GM19397 (cell line): ENCODE data around the gene KBTBD2.
"Not testable (repeated sequence)": the region's sequence is repeated elsewhere in the genome, so short reads cannot be mapped to it uniquely, and the experiment has no call there.

Source experiments
- ATAC-seq: cut with Tn5 transposase; IDR thresholded peaks from one replicate; pipeline ENCODE4 v1.9.1; 2021; ENCODE audit warnings: mild to moderate bottlenecking, moderate library complexity; ENCODE audit not compliant: unreplicated experiment

Gene KBTBD2

DNA sequence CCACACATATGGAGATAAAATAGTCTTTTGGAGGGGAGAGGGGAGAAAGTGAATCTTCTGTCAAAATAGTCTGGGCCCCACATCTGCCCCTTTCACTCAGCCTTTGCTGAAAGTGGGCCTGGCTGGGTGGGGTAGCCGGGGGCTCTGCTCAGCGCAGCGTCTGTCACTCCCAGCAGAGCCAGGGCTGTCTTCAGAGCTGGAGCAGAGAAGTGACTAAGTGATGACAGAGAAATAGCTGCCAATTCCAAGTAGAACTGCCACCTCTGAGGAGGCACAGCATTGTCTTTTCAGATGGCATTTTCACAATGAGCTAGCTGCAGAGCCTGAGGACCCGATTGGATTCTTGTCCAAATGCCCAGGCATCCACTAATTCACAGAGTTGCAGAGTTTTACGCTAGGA lies 34.5 kb downstream of the KBTBD2 start:
- not testable (repeated sequence) for ATAC-seq

GRCh38 chr7:32855837-32856775 lies 35.5 kb downstream of the KBTBD2 start:
- not testable (repeated sequence) for ATAC-seq

- ATAC-seq: not testable (repeated sequence)
Measured at GRCh38 chr7:32850654-32851053, 40.9 kb downstream of the KBTBD2 start.

GRCh38 chr7:32848655-32849054 lies 42.9 kb downstream of the KBTBD2 start:
- not testable (repeated sequence) for ATAC-seq

GRCh38 chr7:32846630-32847225 lies 44.8 kb downstream of the KBTBD2 start:
- peak; percentile 99 for ATAC-seq

GRCh38 chr7:32844748-32845147 lies 46.8 kb downstream of the KBTBD2 start:
- ATAC-seq: not testable (repeated sequence)

- not testable (repeated sequence) for ATAC-seq
Measured at GRCh38 chr7:32843763-32844162, 47.8 kb downstream of the KBTBD2 start.

GRCh38 chr7:32839846-32840245 lies 51.7 kb downstream of the KBTBD2 start:
- ATAC-seq: not testable (repeated sequence)

- not testable (repeated sequence) for ATAC-seq
Measured at GRCh38 chr7:32828996-32829752, 62.4 kb downstream of the KBTBD2 start.
